Neutrophil (primary cell): ENCODE measurements around the gene ALOX5AP.

Source experiments
- H3K27ac ChIP-seq: fragments of 200-600 bp; sonication (generic); 2 replicates; pipeline ENCODE4 v1.5.1; 2016; ENCODE audit warnings: mild to moderate bottlenecking, moderate library complexity
- H3K27me3 ChIP-seq: fragments of 200-600 bp; sonication (generic); 2 replicates; pipeline ENCODE4 v1.6.0; 2016; ENCODE audit warnings: mild to moderate bottlenecking
- H3K36me3 ChIP-seq: fragments of 200-600 bp; sonication (generic); 2 replicates; pipeline ENCODE4 v1.5.1; 2017
- H3K4me1 ChIP-seq, 2 experiments: fragments of 200-600 bp in 1 of 2; sonication (generic) in 1 of 2; 1 replicate in 1 of 2; 2 replicates in 1 of 2; pipeline versions ENCODE4 v1.5.1 to v1.6.1; 2013 to 2016; ENCODE audit warnings: low read depth in 1 of 2, low read length in 1 of 2, mild to moderate bottlenecking in 1 of 2, moderate library complexity in 1 of 2; ENCODE audit not compliant: control insufficient read depth in 1 of 2, insufficient read depth in 1 of 2
- H3K4me3 ChIP-seq, 2 experiments: fragments of 200-600 bp in 1 of 2; sonication (generic) in 1 of 2; 1 replicate in 1 of 2; 2 replicates in 1 of 2; pipeline ENCODE4 v1.5.1; 2013 to 2016; ENCODE audit warnings: low read depth in 1 of 2, low read length in 1 of 2, mild to moderate bottlenecking in 1 of 2, moderate library complexity in 1 of 2
- H3K9me3 ChIP-seq: fragments of 200-600 bp; sonication (generic); 2 replicates; pipeline ENCODE4 v1.5.1; 2016
- CTCF ChIP-seq: fragments of 200-600 bp; sonication (generic); IDR thresholded peaks from 2 replicates; pipeline ENCODE4 v1.5.1; 2016; ENCODE audit warnings: antibody characterized with exemption

The ALOX5AP gene

GRCh38 chr13:30791354-30792001 lies 56.1 kb downstream of the ALOX5AP start:
- peaks cover 46% of the 10 kb centered on the region for H3K36me3 ChIP-seq
- H3K27me3 ChIP-seq = no peaks in the 10 kb centered on the region
- TF ChIP-seq CTCF = no peak
- no peak overlapping the region for H3K4me3 ChIP-seq
- no peaks in the 10 kb centered on the region for H3K4me1 ChIP-seq
- H3K27ac ChIP-seq = no peak overlapping the region
- no peaks in the 10 kb centered on the region for H3K9me3 ChIP-seq

GRCh38 chr13:30792285-30793000 lies 57.1 kb downstream of the ALOX5AP start:
- no peak overlapping the region for H3K27ac ChIP-seq
- H3K4me3 ChIP-seq = no peak overlapping the region

GRCh38 chr13:30796132-30796572 lies 60.8 kb downstream of the ALOX5AP start:
- Histone ChIP-seq H3K4me3 (no peak overlapping the region), H3K4me1 (peaks cover 0 to 4% of the 10 kb centered on the region in 2 experiments), H3K27me3 (no peaks in the 10 kb centered on the region), H3K9me3 (no peaks in the 10 kb centered on the region), H3K27ac (no peak overlapping the region), H3K36me3 (peaks cover 35% of the 10 kb centered on the region)
- TF ChIP-seq CTCF = no peak

More at GRCh38 chr13:30792285-30793000, 57.1 kb downstream of the ALOX5AP start:
- Histone ChIP-seq H3K36me3 (peaks cover 51% of the 10 kb centered on the region), H3K4me1 (no peaks in the 10 kb centered on the region), H3K9me3 (no peaks in the 10 kb centered on the region), H3K27me3 (no peaks in the 10 kb centered on the region)
- no peak for TF ChIP-seq CTCF

GRCh38 chr13:30796631-30797601 lies 61.6 kb downstream of the ALOX5AP start:
- no peak overlapping the region for H3K27ac ChIP-seq
- no peaks in the 10 kb centered on the region for H3K27me3 ChIP-seq
- H3K4me3 ChIP-seq = no peak overlapping the region
- H3K9me3 ChIP-seq = no peaks in the 10 kb centered on the region
- TF ChIP-seq CTCF = no peak
- peaks cover 35% of the 10 kb centered on the region for H3K36me3 ChIP-seq
- peaks cover 0 to 4% of the 10 kb centered on the region in 2 experiments for H3K4me1 ChIP-seq

- no peak overlapping the region for H3K4me3 ChIP-seq
- H3K9me3 ChIP-seq = no peaks in the 10 kb centered on the region
- no peaks in the 10 kb centered on the region for H3K27me3 ChIP-seq
- TF ChIP-seq CTCF = no peak
- H3K27ac ChIP-seq = no peak overlapping the region
- H3K4me1 ChIP-seq = peaks cover 6 to 11% of the 10 kb centered on the region in 2 experiments
- H3K36me3 ChIP-seq = peaks cover 30% of the 10 kb centered on the region
These were observed 62.6 kb downstream of the ALOX5AP start for GRCh38 chr13:30797847-30798535.
